ENCODE data around the gene DDX21. TPM values are rescaled to one million over a fixed set of nuclear protein-coding genes. Genes with fewer than 3 reads are reported as not detected.

Gene DDX21
- total and polyA plus RNA-seq, 9 of the 15 experiments (the other 6 are each of a cell fraction or from before 2014, with no cell fraction given): 143 to 365 (median 281) TPM

GRCh38 chr10:68988530-68989316, 32.8 kb downstream of the DDX21 start, which contains the start of gene KIFBP (continued):
- no peak for TF ChIP-seq DLX4 (CRISPR knock-in tag; IDR thresholded peaks at IDR 0.05)
- no peak for TF ChIP-seq ELF1 (tag; IDR thresholded peaks at IDR 0.05)
- no peak for TF ChIP-seq GTF2B (IDR thresholded peaks at IDR 0.05; ENCODE audit: extremely low read depth, insufficient read length)
- TF ChIP-seq MYNN (IDR thresholded peaks at IDR 0.05): peak; percentile 80; the same call in 1 of the 2 replicates
- no peak for TF ChIP-seq MYNN (CRISPR knock-in tag; IDR thresholded peaks at IDR 0.05)
- peak; percentile 42 for TF ChIP-seq WHSC1 (IDR thresholded peaks at IDR 0.05; ENCODE audit: low read length)
- TF ChIP-seq SP1 (CRISPR knock-in tag; IDR thresholded peaks at IDR 0.05): peak; percentile 89
- peak; percentile 91 for TF ChIP-seq KDM5B (IDR thresholded peaks at IDR 0.05; ENCODE audit: insufficient replicate concordance, low read depth, low read length)
- peak; percentile 33; the same call in 1 of the 2 replicates for TF ChIP-seq JUN (IDR thresholded peaks at IDR 0.05; ENCODE audit: borderline replicate concordance, low read depth, low read length)
- TF ChIP-seq JUN (CRISPR knock-in tag; IDR thresholded peaks at IDR 0.05; ENCODE audit: borderline replicate concordance): no peak
- TF ChIP-seq, protein P1, sequence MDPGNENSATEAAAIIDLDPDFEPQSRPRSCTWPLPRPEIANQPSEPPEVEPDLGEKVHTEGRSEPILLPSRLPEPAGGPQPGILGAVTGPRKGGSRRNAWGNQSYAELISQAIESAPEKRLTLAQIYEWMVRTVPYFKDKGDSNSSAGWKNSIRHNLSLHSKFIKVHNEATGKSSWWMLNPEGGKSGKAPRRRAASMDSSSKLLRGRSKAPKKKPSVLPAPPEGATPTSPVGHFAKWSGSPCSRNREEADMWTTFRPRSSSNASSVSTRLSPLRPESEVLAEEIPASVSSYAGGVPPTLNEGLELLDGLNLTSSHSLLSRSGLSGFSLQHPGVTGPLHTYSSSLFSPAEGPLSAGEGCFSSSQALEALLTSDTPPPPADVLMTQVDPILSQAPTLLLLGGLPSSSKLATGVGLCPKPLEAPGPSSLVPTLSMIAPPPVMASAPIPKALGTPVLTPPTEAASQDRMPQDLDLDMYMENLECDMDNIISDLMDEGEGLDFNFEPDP (CRISPR knock-in tag; IDR thresholded peaks at IDR 0.05): no peak
- TF ChIP-seq GATAD2B (IDR thresholded peaks at IDR 0.05; ENCODE audit: borderline replicate concordance): 0 out of 2 replicates have a peak, but pooled peaks have one; percentile 13
- TF ChIP-seq, protein P2, sequence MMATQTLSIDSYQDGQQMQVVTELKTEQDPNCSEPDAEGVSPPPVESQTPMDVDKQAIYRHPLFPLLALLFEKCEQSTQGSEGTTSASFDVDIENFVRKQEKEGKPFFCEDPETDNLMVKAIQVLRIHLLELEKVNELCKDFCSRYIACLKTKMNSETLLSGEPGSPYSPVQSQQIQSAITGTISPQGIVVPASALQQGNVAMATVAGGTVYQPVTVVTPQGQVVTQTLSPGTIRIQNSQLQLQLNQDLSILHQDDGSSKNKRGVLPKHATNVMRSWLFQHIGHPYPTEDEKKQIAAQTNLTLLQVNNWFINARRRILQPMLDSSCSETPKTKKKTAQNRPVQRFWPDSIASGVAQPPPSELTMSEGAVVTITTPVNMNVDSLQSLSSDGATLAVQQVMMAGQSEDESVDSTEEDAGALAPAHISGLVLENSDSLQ (IDR thresholded peaks at IDR 0.05): peak; percentile 83
- TF ChIP-seq, protein P3, sequence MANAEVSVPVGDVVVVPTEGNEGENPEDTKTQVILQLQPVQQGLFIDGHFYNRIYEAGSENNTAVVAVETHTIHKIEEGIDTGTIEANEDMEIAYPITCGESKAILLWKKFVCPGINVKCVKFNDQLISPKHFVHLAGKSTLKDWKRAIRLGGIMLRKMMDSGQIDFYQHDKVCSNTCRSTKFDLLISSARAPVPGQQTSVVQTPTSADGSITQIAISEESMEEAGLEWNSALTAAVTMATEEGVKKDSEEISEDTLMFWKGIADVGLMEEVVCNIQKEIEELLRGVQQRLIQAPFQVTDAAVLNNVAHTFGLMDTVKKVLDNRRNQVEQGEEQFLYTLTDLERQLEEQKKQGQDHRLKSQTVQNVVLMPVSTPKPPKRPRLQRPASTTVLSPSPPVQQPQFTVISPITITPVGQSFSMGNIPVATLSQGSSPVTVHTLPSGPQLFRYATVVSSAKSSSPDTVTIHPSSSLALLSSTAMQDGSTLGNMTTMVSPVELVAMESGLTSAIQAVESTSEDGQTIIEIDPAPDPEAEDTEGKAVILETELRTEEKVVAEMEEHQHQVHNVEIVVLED (CRISPR knock-in tag; IDR thresholded peaks at IDR 0.05): peak; percentile 48; the same call in 1 of the 2 replicates
- TF ChIP-seq ZC3H8 (IDR thresholded peaks at IDR 0.05): no peak
- peak; percentile 90 for TF ChIP-seq TARDBP (IDR thresholded peaks at IDR 0.05)
- no peak for TF ChIP-seq UBTF (IDR thresholded peaks at IDR 0.05; ENCODE audit: borderline replicate concordance in 1 of 2, low read depth in 2 of 2, low read length in 2 of 2)
- no peak for TF ChIP-seq FOXK1 (CRISPR knock-in tag; IDR thresholded peaks at IDR 0.05; ENCODE audit: borderline replicate concordance)

All from K562 (cell line).